Naive B cell (primary cell): ENCODE data around the gene RASSF5. TPM values are rescaled to one million over a fixed set of nuclear protein-coding genes. Genes with fewer than 3 reads are reported as not detected.
"Not testable (repeated sequence)": the region's sequence is repeated elsewhere in the genome, so short reads cannot be mapped to it uniquely, and the experiment has no call there.

Source experiments
- ATAC-seq, 2 donors: fragments of 150-1000 bp; cut with Tn5 transposase; 2 replicates each; pipeline ENCODE4 v1.10.0; 2021; ENCODE audit warnings: low read depth in 2 of 2, mild to moderate bottlenecking in 2 of 2, moderate library complexity in 2 of 2
- DNase-seq: peaks from one replicate; pipeline ENCODE4 v3.0.0; 2022
- H3K27ac Mint-ChIP-seq, 6 donors: one replicate each; pipeline ENCODE4 v1.8.0; 2020 to 2022; ENCODE audit warnings: mild to moderate bottlenecking in 6 of 6, mixed read lengths in 6 of 6, moderate library complexity in 5 of 6, inconsistent platforms in 2 of 6
- H3K27me3 Mint-ChIP-seq, 3 donors: one replicate each; pipeline ENCODE4 v1.8.0; 2021 to 2022; ENCODE audit warnings: mixed read lengths in 3 of 3, mild to moderate bottlenecking in 1 of 3
- H3K36me3 Mint-ChIP-seq, 2 donors: one replicate each; pipeline ENCODE4 v1.8.0; 2020 to 2022; ENCODE audit warnings: mixed read lengths in 2 of 2, inconsistent platforms in 1 of 2, mild to moderate bottlenecking in 1 of 2
- H3K4me1 Mint-ChIP-seq, 3 donors: one replicate each; pipeline ENCODE4 v1.8.0; 2020 to 2022; ENCODE audit warnings: mixed read lengths in 3 of 3, inconsistent platforms in 1 of 3, mild to moderate bottlenecking in 1 of 3, moderate library complexity in 1 of 3
- H3K4me3 Mint-ChIP-seq, 8 donors: one replicate each; pipeline ENCODE4 v1.8.0; 2020 to 2022; ENCODE audit warnings: mild to moderate bottlenecking in 8 of 8, mixed read lengths in 8 of 8, moderate library complexity in 8 of 8, inconsistent platforms in 2 of 8
- H3K9me3 Mint-ChIP-seq, 7 donors: one replicate each; pipeline ENCODE4 v1.8.0; 2020 to 2022; ENCODE audit warnings: mixed read lengths in 7 of 7, mild to moderate bottlenecking in 5 of 7, inconsistent platforms in 2 of 7, moderate library complexity in 1 of 7
- polyA plus RNA-seq, 6 donors: library from polyadenylated mRNA; unstranded; fragments of 300-500 nt; fragmentation: Illumina TruSeq; gene quantifications; one replicate each; pipeline ENCODE4 v1.2.3, GENCODE V29; 2021; ENCODE audit warnings: low read depth in 6 of 6

Gene RASSF5
- polyA plus RNA-seq, 6 donors from 2014 or later, result 116 to 166 (median 146) TPM

GRCh38 chr1:206609229-206609991 is 102.1 kb downstream of the RASSF5 start:
- ATAC-seq, result no peak
- H3K27me3 Mint-ChIP-seq, result no peaks in the 10 kb centered on the region
- no peaks in the 10 kb centered on the region for H3K9me3 Mint-ChIP-seq
- H3K36me3 Mint-ChIP-seq, result peaks cover 13 to 19% of the 10 kb centered on the region in 2 donors
- peak overlapping the region in 2 of 8 donors; percentile 47 to 88 for H3K4me3 Mint-ChIP-seq
- DNase-seq, result no peak
- H3K4me1 Mint-ChIP-seq, result peaks cover 13 to 16% (median 14%) of the 10 kb centered on the region in 3 donors
- no peak overlapping the region for H3K27ac Mint-ChIP-seq

- H3K4me1 Mint-ChIP-seq, result peaks cover 13 to 16% (median 14%) of the 10 kb centered on the region in 3 donors
- H3K27me3 Mint-ChIP-seq, result no peaks in the 10 kb centered on the region
- H3K27ac Mint-ChIP-seq, result peak within 1 kb of the TSS; percentile 92 to 98 (median 96)
- H3K4me3 Mint-ChIP-seq, result peak within 1 kb of the TSS; percentile 84 to 95 (median 93)
- DNase-seq, result peak; percentile 93
- H3K36me3 Mint-ChIP-seq, result peaks cover 10 to 11% of the 10 kb centered on the region in 2 donors
- ATAC-seq, result peak; percentile 92 to 96
- H3K9me3 Mint-ChIP-seq, result no peaks in the 10 kb centered on the region
Observed at GRCh38 chr1:206612129-206612876, 105.0 kb downstream of the RASSF5 start, which contains the start of gene EIF2D. TSS of gene EIF2D (minus strand) at chr1:206612465. CDS start at chr1:206612342, 123 bp downstream.

GRCh38 chr1:206626396-206626795 is 119.1 kb downstream of the RASSF5 start:
- H3K4me3 Mint-ChIP-seq, H3K27ac Mint-ChIP-seq, DNase-seq, H3K4me1 Mint-ChIP-seq, H3K9me3 Mint-ChIP-seq, H3K27me3 Mint-ChIP-seq, H3K36me3 Mint-ChIP-seq, ATAC-seq: not testable (repeated sequence)

- DNase-seq (no peak), ATAC-seq (no peak)
- H3K36me3 Mint-ChIP-seq, result no peaks in the 10 kb centered on the region
- no peak overlapping the region for H3K27ac Mint-ChIP-seq
- peaks cover 4 to 9% (median 5%) of the 10 kb centered on the region in 3 donors for H3K27me3 Mint-ChIP-seq
- peaks cover 0 to 6% (median 2%) of the 10 kb centered on the region in 7 donors for H3K9me3 Mint-ChIP-seq
- no peak overlapping the region for H3K4me3 Mint-ChIP-seq
- peaks cover 0 to 2% (median 0%) of the 10 kb centered on the region in 3 donors for H3K4me1 Mint-ChIP-seq
Observed at GRCh38 chr1:206628916-206629315, 121.6 kb downstream of the RASSF5 start.

GRCh38 chr1:206631085-206631509 is 123.8 kb downstream of the RASSF5 start:
- Mint-ChIP-seq H3K27me3 (peaks cover 4 to 9% (median 5%) of the 10 kb centered on the region in 3 donors), H3K36me3 (no peaks in the 10 kb centered on the region), H3K27ac (no peak overlapping the region), H3K4me3 (no peak overlapping the region), H3K9me3 (peaks cover 0 to 5% (median 0%) of the 10 kb centered on the region in 7 donors), H3K4me1 (peaks cover 12 to 15% (median 14%) of the 10 kb centered on the region in 3 donors)
- DNase-seq (peak; percentile 35), ATAC-seq (peak; percentile 27 to 35)

- DNase-seq (no peak), ATAC-seq (no peak)
- H3K4me3 Mint-ChIP-seq, result peak overlapping the region in 7 of 8 donors; percentile 8 to 95 (median 65)
- H3K27ac Mint-ChIP-seq, result no peak overlapping the region
- peaks cover 13 to 23% (median 21%) of the 10 kb centered on the region in 3 donors for H3K4me1 Mint-ChIP-seq
- H3K27me3 Mint-ChIP-seq, result peaks cover 4 to 9% (median 5%) of the 10 kb centered on the region in 3 donors
- no peaks in the 10 kb centered on the region for H3K9me3 Mint-ChIP-seq
- no peaks in the 10 kb centered on the region for H3K36me3 Mint-ChIP-seq
Observed at GRCh38 chr1:206633708-206634121, 126.4 kb downstream of the RASSF5 start.

- DNase-seq (peak; percentile 62), ATAC-seq (no peak)
- H3K27ac Mint-ChIP-seq, result peak overlapping the region; percentile 17 to 91 (median 80)
- peaks cover 13 to 23% (median 21%) of the 10 kb centered on the region in 3 donors for H3K4me1 Mint-ChIP-seq
- H3K36me3 Mint-ChIP-seq, result no peaks in the 10 kb centered on the region
- peak overlapping the region; percentile 90 to 95 (median 91) for H3K4me3 Mint-ChIP-seq
- no peaks in the 10 kb centered on the region for H3K9me3 Mint-ChIP-seq
- peaks cover 4 to 9% (median 5%) of the 10 kb centered on the region in 3 donors for H3K27me3 Mint-ChIP-seq
Observed at GRCh38 chr1:206634365-206635079, 127.2 kb downstream of the RASSF5 start.

- H3K27me3 Mint-ChIP-seq, result peaks cover 4 to 9% (median 5%) of the 10 kb centered on the region in 3 donors
- H3K36me3 Mint-ChIP-seq, result no peaks in the 10 kb centered on the region
- peak within 1 kb of the TSS; percentile 90 to 95 (median 91) for H3K4me3 Mint-ChIP-seq
- H3K4me1 Mint-ChIP-seq, result peaks cover 13 to 23% (median 21%) of the 10 kb centered on the region in 3 donors
- peak within 1 kb of the TSS; percentile 17 to 94 (median 80) for H3K27ac Mint-ChIP-seq
- DNase-seq (peak; percentile 84), ATAC-seq (peak; percentile 89 to 90)
- H3K9me3 Mint-ChIP-seq, result no peaks in the 10 kb centered on the region
Observed at GRCh38 chr1:206635080-206635977, 128.0 kb downstream of the RASSF5 start, which contains the start of gene DYRK3. TSS of gene DYRK3 (plus strand) at chr1:206635536. CDS start at chr1:206635704, 168 bp downstream.

GRCh38 chr1:206635978-206636345 is 128.6 kb downstream of the RASSF5 start:
- peaks cover 4 to 9% (median 7%) of the 10 kb centered on the region in 3 donors for H3K27me3 Mint-ChIP-seq
- H3K9me3 Mint-ChIP-seq, result no peaks in the 10 kb centered on the region
- H3K4me1 Mint-ChIP-seq, result peaks cover 13 to 21% (median 21%) of the 10 kb centered on the region in 3 donors
- no peak for ATAC-seq
- H3K27ac Mint-ChIP-seq, result peak overlapping the region in 2 of 6 donors; percentile 56 to 94
- peak overlapping the region; percentile 82 to 94 (median 86) for H3K4me3 Mint-ChIP-seq
- H3K36me3 Mint-ChIP-seq, result no peaks in the 10 kb centered on the region
- peak; percentile 16 for DNase-seq

GRCh38 chr1:206636671-206637070 is 129.3 kb downstream of the RASSF5 start:
- H3K27ac Mint-ChIP-seq, result no peak overlapping the region
- no peaks in the 10 kb centered on the region for H3K36me3 Mint-ChIP-seq
- H3K4me3 Mint-ChIP-seq, result peak overlapping the region in 1 of 8 donors; percentile 88
- H3K27me3 Mint-ChIP-seq, result peaks cover 2 to 10% (median 9%) of the 10 kb centered on the region in 3 donors
- no peaks in the 10 kb centered on the region for H3K9me3 Mint-ChIP-seq
- DNase-seq (no peak), ATAC-seq (no peak)
- peaks cover 13 to 21% (median 21%) of the 10 kb centered on the region in 3 donors for H3K4me1 Mint-ChIP-seq

- no peak for ATAC-seq
- DNase-seq, result no peak
- H3K9me3 Mint-ChIP-seq, result no peaks in the 10 kb centered on the region
- H3K4me1 Mint-ChIP-seq, result peaks cover 13 to 21% (median 21%) of the 10 kb centered on the region in 3 donors
- peak overlapping the region in 1 of 8 donors; percentile 74 for H3K4me3 Mint-ChIP-seq
- peaks cover 0 to 7% (median 4%) of the 10 kb centered on the region in 3 donors for H3K27me3 Mint-ChIP-seq
- no peaks in the 10 kb centered on the region for H3K36me3 Mint-ChIP-seq
- peak overlapping the region in 3 of 6 donors; percentile 3 to 21 (median 7) for H3K27ac Mint-ChIP-seq
Observed at GRCh38 chr1:206637605-206638004, 130.3 kb downstream of the RASSF5 start.
